HG02943 (cell line): ENCODE measurements around the gene GSG1.

Experiments used
- ATAC-seq: cut with Tn5 transposase; IDR thresholded peaks from one replicate; pipeline ENCODE4 v1.9.1; 2021; ENCODE audit warnings: mild to moderate bottlenecking, low read depth, moderate library complexity; ENCODE audit not compliant: unreplicated experiment

Gene GSG1

GRCh38 chr12:13103391-13104033 lies at the start of gene GSG1:
GSG1 (minus strand) TSS chr12:13103667; CDS start chr12:13103512, 155 bp downstream.
- no peak for ATAC-seq

- no peak for ATAC-seq
These were observed 49.7 kb upstream of the GSG1 start for GRCh38 chr12:13153180-13153579.

GRCh38 chr12:13152756-13153155 lies 49.3 kb upstream of the GSG1 start:
- no peak for ATAC-seq

DNA sequence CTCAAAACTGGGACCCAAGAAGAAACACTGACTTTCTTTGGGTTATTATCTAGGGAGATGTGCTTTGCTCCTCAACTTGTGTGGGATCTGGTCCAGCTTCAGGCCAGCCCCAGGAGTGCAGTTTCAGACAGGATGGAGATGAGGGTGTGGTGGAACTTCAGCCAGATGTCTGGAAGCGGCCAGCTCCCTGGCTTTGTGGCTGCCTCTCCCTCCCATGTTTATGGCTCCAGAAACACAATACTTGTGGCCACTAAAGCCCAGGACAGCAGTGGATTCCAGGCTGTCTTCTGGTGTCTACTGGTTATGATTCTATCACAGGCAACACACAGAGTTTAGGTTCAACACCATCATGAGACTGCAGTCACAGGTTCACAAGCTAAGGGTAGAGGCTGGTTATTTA lies 48.8 kb upstream of the GSG1 start:
- no peak for ATAC-seq

- no peak for ATAC-seq
These were observed 45.9 kb upstream of the GSG1 start for GRCh38 chr12:13149411-13149810.

DNA sequence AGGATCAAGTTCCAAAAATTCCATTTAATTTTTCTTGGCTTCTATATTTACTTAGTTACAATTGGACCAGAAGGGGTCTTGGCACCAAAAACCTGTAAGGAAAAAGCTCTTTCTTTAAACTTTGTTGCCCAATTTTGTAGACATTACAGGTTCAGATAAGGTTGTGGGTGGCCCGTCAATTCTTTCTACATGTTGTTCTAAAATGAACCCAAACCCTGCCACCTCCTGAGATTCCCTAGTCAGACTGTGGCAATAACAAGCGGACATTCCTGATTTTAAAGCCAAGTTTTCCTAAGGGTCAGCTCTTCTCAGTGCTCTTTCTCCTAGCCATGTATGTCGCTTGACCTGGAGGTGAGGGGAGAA lies 45.0 kb upstream of the GSG1 start:
- no peak for ATAC-seq

DNA sequence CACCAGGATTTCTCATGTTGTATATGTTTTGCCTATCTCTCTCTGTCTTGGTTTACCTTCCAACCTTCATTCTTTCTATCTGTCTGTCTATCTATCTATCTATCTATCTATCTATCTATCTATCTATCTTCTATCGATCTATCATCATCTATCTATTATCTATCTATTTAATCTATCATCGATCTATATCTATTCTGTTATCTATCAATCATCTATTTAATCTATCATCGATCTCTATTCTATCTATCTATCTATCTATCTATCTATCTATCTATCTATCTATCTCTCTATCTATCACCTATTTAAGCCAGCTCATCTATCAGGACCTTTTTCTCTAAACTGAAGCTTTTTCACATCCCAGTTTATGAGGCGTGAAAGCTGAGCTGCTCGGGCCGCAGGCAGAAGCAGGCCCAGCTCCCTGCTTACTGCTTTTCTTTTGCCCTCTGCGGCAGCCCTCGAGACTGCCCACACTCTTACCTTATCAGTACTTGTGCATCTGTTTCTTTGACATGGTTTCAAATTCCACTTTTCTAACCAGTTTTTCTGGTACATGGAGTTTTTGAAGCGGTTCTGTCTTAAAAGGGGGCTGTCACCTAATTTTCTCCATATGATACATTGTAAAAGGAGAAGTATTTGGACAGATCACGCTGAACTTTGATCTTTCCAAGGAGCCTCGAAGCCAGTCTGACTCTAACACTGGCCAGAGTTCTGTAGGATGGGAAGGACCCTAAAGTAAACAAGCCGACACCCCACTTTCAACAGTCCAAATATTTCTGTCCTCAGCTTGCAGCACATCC lies 44.4 kb upstream of the GSG1 start:
- no peak for ATAC-seq

GRCh38 chr12:13146336-13146938 lies 43.0 kb upstream of the GSG1 start:
- ATAC-seq = no peak

GRCh38 chr12:13144266-13144828 lies 40.9 kb upstream of the GSG1 start:
- no peak for ATAC-seq

GRCh38 chr12:13142747-13143146 lies 39.3 kb upstream of the GSG1 start:
- no peak for ATAC-seq

- no peak for ATAC-seq
These were observed 38.2 kb upstream of the GSG1 start for GRCh38 chr12:13141686-13142085.

- ATAC-seq = no peak
These were observed 32.1 kb upstream of the GSG1 start for GRCh38 chr12:13135371-13136178.

DNA sequence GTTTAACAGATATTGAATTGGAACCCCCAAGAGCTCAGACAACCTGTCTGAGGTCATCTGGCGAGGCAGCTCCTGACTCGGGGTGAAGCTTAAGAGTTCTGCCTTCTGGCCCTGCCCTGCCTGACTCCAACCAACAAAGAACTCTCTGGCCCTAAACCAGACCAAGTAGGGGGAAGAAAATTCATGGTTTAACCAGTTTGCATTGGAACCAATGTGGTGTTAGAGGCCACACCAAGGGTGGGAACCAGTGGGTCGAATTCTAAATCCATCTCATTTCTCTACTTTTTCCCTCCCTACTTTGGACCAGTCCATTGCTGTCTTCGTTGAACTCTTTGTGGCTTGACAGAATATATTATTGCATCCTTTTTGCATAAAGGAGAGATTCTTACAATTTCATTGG lies 30.4 kb upstream of the GSG1 start:
- no peak for ATAC-seq

DNA sequence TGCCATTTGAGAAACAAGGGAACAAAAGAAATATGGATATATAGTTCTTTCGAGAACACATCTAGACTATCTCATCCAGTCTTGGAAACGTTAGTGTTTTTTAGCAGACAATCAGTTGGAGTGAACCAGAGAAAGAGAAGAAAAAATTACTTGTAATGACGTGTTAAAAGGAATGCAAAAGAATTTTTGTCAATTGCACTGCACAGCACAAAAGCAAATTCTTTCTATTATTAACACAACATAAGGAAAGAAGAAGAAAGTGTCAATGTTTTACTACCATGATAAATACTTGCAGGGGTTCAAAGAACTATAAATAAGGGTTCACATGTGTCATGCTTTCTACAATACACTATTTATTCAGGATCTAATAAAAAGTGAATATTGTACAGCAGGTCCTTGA lies 27.5 kb upstream of the GSG1 start:
- no peak for ATAC-seq

GRCh38 chr12:13128291-13128965 lies 25.0 kb upstream of the GSG1 start:
- ATAC-seq = no peak

DNA sequence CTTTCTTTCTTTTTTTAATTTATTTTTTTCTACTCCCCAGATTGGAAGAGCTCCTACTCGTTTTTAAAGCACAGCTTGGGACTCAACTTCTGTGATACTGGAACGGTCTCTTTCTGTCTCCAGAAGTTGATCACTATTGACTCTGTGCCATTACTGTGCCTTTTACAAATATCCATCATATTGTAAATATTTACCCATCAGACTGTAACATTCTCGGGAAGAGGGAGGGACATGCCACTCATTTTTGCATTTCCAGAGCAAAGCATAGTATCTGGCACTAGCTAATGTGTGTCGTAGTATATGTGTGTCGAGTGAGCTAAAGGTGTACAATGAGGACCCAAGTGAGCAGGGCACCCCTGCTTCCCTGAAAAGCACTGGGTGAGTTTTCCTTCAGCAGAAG lies 24.0 kb upstream of the GSG1 start:
- no peak for ATAC-seq

DNA sequence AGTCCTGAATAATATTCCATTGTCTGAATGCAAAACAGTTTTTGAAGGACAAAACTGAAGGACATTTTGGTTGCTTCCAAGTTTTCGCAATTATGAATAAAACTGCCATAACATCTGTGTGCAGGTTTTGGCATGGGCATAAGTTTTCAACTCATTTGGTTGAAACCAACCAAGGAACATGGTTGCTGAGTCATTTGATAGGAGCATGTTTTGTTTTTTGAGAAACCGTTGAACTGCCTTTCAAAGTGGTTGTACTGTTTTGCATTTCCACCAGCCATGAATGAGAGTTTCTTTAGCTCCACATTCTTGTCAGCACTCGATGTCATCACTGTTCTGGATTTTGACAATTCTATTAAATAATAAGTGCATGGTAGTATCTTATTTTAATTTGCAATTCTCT lies 23.0 kb upstream of the GSG1 start:
- ATAC-seq = no peak

- ATAC-seq = no peak
These were observed 22.5 kb upstream of the GSG1 start for GRCh38 chr12:13125996-13126395.

GRCh38 chr12:13124656-13125505 lies 21.4 kb upstream of the GSG1 start:
- no peak for ATAC-seq
